Suprapubic skin (tissue), 4 donors: Measurements from ENCODE around the gene PPP1R3D.

ENCODE experiments used
- CTCF ChIP-seq, 2 donors: fragments of 200-600 bp in 1 of 2; fragments of 450-650 bp in 1 of 2; sonication (generic) in 1 of 2; IDR thresholded peaks; one replicate each; pipeline ENCODE4 v1.5.1; 2016 to 2019; ENCODE audit warnings: antibody characterized with exemption in 2 of 2, mild to moderate bottlenecking in 1 of 2, moderate library complexity in 1 of 2
- EP300 ChIP-seq: sonication (generic); formaldehyde crosslinking; IDR thresholded peaks from one replicate; pipeline ENCODE4 v1.6.1; 2017; ENCODE audit warnings: antibody characterized with exemption
- POLR2A ChIP-seq, 2 donors: fragments of 450-650 bp; IDR thresholded peaks; one replicate each; pipeline ENCODE4 v1.6.1; 2017; ENCODE audit warnings: antibody characterized with exemption in 2 of 2, mild to moderate bottlenecking in 2 of 2, moderate library complexity in 2 of 2
- POLR2AphosphoS5 ChIP-seq, 3 donors: sonication (generic); formaldehyde crosslinking; IDR thresholded peaks; one replicate each; pipeline ENCODE4 v1.6.1; 2017; ENCODE audit warnings: antibody characterized with exemption in 3 of 3

GRCh38 chr20:59987135-59987534, 47.0 kb upstream of the PPP1R3D start:
- no peak for TF ChIP-seq POLR2A (IDR thresholded peaks at IDR 0.05)
- TF ChIP-seq CTCF (IDR thresholded peaks at IDR 0.05): no peak
- TF ChIP-seq EP300: no peak
- TF ChIP-seq POLR2AphosphoS5 (IDR thresholded peaks at IDR 0.05): no peak
